Stimulated activated CD8-positive, alpha-beta memory T cell treated with anti-CD3 and anti-CD28 coated beads, Interleukin-4, amount 100 ng/mL, for 4 hours (primary cell): ENCODE data around the gene CCNQ.

Source experiments
- DNase-seq, 2 donors: peaks; one replicate each; pipeline ENCODE4 v3.0.0-alpha.2; 2020; ENCODE audit warnings: low read depth in 2 of 2, low spot score in 1 of 2

Gene CCNQ

GRCh38 chrX:153596981-153597750 is 1.8 kb downstream of the CCNQ start:
- DNase-seq, result no peak

GRCh38 chrX:153595859-153596857 is 2.8 kb downstream of the CCNQ start:
- no peak for DNase-seq

GRCh38 chrX:153595387-153595786 is 3.6 kb downstream of the CCNQ start:
- DNase-seq, result no peak

- no peak for DNase-seq
These were observed 5.0 kb downstream of the CCNQ start for GRCh38 chrX:153593811-153594500.

- no peak for DNase-seq
These were observed 5.8 kb downstream of the CCNQ start for GRCh38 chrX:153592966-153593688.

- DNase-seq, result no peak
These were observed 6.7 kb downstream of the CCNQ start for GRCh38 chrX:153592091-153592833.

- no peak for DNase-seq
These were observed 7.7 kb downstream of the CCNQ start for GRCh38 chrX:153590961-153591956.

GRCh38 chrX:153588782-153589446 is 10.0 kb downstream of the CCNQ start:
- DNase-seq, result no peak

GRCh38 chrX:153588021-153588781 is 10.7 kb downstream of the CCNQ start:
- no peak for DNase-seq

- DNase-seq, result no peak
These were observed 11.6 kb downstream of the CCNQ start for GRCh38 chrX:153587342-153587741.

GRCh38 chrX:153585827-153586226 is 13.1 kb downstream of the CCNQ start:
- DNase-seq, result no peak

GRCh38 chrX:153583433-153583832 is 15.5 kb downstream of the CCNQ start:
- no peak for DNase-seq

- DNase-seq, result peak in 1 of 2 donors; percentile 34
These were observed 16.0 kb downstream of the CCNQ start for GRCh38 chrX:153582896-153583295.

GRCh38 chrX:153580700-153581386 is 18.1 kb downstream of the CCNQ start:
- no peak for DNase-seq

- DNase-seq, result no peak
These were observed 20.1 kb downstream of the CCNQ start for GRCh38 chrX:153578889-153579288.

- DNase-seq, result no peak
These were observed 20.6 kb downstream of the CCNQ start for GRCh38 chrX:153578200-153578835.
